Liver (tissue), 9 donors: ENCODE measurements around the gene THAP7. TPM values are rescaled to one million over a fixed set of nuclear protein-coding genes. Genes with fewer than 3 reads are reported as not detected.

Source experiments
- DNase-seq: peaks from one replicate; pipeline ENCODE4 v3.0.0-alpha.2; 2017; ENCODE audit warnings: low spot score
- H3K27ac ChIP-seq, 2 donors: one replicate each; pipeline ENCODE4 v1.7.0; 2013; ENCODE audit warnings: inconsistent platforms in 2 of 2, low read length in 2 of 2, control low read depth in 1 of 2, low read depth in 1 of 2, mild to moderate bottlenecking in 1 of 2
- H3K27me3 ChIP-seq, 4 donors: one replicate each; pipeline versions ENCODE4 v1.6.1 to v1.7.0; 2013; ENCODE audit warnings: low read length in 3 of 4, inconsistent platforms in 1 of 4, mild to moderate bottlenecking in 1 of 4, moderate library complexity in 1 of 4; ENCODE audit not compliant: control insufficient read depth in 4 of 4, insufficient read depth in 4 of 4
- H3K36me3 ChIP-seq, 4 donors: one replicate each; pipeline versions ENCODE4 v1.6.1 to v1.7.0; 2013; ENCODE audit warnings: low read length in 3 of 4, mild to moderate bottlenecking in 3 of 4, low read depth in 1 of 4, moderate library complexity in 1 of 4; ENCODE audit not compliant: control insufficient read depth in 4 of 4, insufficient read depth in 3 of 4
- H3K4me1 ChIP-seq, 4 donors: one replicate each; pipeline versions ENCODE4 v1.6.1 to v1.7.0; 2013; ENCODE audit warnings: low read length in 3 of 4, mild to moderate bottlenecking in 3 of 4, moderate library complexity in 1 of 4; ENCODE audit not compliant: control insufficient read depth in 4 of 4, insufficient read depth in 4 of 4
- H3K4me3 ChIP-seq, 3 donors: one replicate each; pipeline versions ENCODE4 v1.6.1 to v1.7.0; 2013; ENCODE audit warnings: low read length in 3 of 3, control low read depth in 1 of 3, low read depth in 1 of 3, mild to moderate bottlenecking in 1 of 3
- H3K9ac ChIP-seq, 2 donors: one replicate each; pipeline ENCODE4 v1.7.0; 2013; ENCODE audit warnings: low read length in 2 of 2, mild to moderate bottlenecking in 2 of 2, moderate library complexity in 2 of 2, control low read depth in 1 of 2, low read depth in 1 of 2
- H3K9me3 ChIP-seq, 4 donors: one replicate each; pipeline versions ENCODE4 v1.6.1 to v1.7.0; 2013; ENCODE audit warnings: low read length in 3 of 4; ENCODE audit not compliant: control insufficient read depth in 4 of 4
- CTCF ChIP-seq: fragments of 150-350 bp; IDR thresholded peaks from 2 replicates; pipeline ENCODE4 v1.5.1; 2017; ENCODE audit warnings: improper control_type of control experiment, low read depth, low read length; ENCODE audit not compliant: missing input control
- EGR1 ChIP-seq, 2 donors: IDR thresholded peaks; 2 replicates each; pipeline ENCODE4 v1.6.1; 2016 to 2018; ENCODE audit warnings: antibody characterized with exemption in 2 of 2, low read depth in 2 of 2
- FOXA1 ChIP-seq: IDR thresholded peaks from 2 replicates; pipeline ENCODE4 v1.6.1; 2016; ENCODE audit warnings: antibody characterized with exemption
- FOXA2 ChIP-seq: IDR thresholded peaks from 2 replicates; pipeline ENCODE4 v1.6.1; 2016; ENCODE audit warnings: antibody characterized with exemption
- GABPA ChIP-seq, 2 donors: IDR thresholded peaks in 1 of 2; conservative IDR thresholded peaks in 1 of 2; 2 replicates each; pipeline ENCODE4 v1.6.1; 2016; ENCODE audit warnings: antibody characterized with exemption in 2 of 2, mild to moderate bottlenecking in 1 of 2, moderate library complexity in 1 of 2
- HNF4A ChIP-seq, 2 donors: conservative IDR thresholded peaks; 2 replicates each; pipeline ENCODE4 v1.6.1; 2016; ENCODE audit warnings: antibody characterized with exemption in 2 of 2, mild to moderate bottlenecking in 2 of 2
- HNF4G ChIP-seq: IDR thresholded peaks from 2 replicates; pipeline ENCODE4 v1.6.1; 2016; ENCODE audit warnings: antibody characterized with exemption
- JUND ChIP-seq, 2 donors: IDR thresholded peaks; 2 replicates each; pipeline ENCODE4 v1.6.1; 2016; ENCODE audit warnings: antibody characterized with exemption in 2 of 2
- MAX ChIP-seq: IDR thresholded peaks from 2 replicates; pipeline ENCODE4 v1.6.1; 2016; ENCODE audit warnings: antibody characterized with exemption
- NR2F2 ChIP-seq: IDR thresholded peaks from 2 replicates; pipeline ENCODE4 v1.6.1; 2016; ENCODE audit warnings: antibody characterized with exemption
- RAD21 ChIP-seq, 2 donors: IDR thresholded peaks; 2 replicates each; pipeline ENCODE4 v1.6.1; 2016; ENCODE audit warnings: antibody characterized with exemption in 2 of 2, mild to moderate bottlenecking in 2 of 2
- RXRA ChIP-seq, 2 donors: IDR thresholded peaks; 2 replicates each; pipeline ENCODE4 v1.6.1; 2017 to 2018; ENCODE audit warnings: antibody characterized with exemption in 2 of 2, mild to moderate bottlenecking in 1 of 2
- SP1 ChIP-seq: IDR thresholded peaks from 2 replicates; pipeline ENCODE4 v1.6.1; 2018; ENCODE audit warnings: antibody characterized with exemption, mild to moderate bottlenecking
- TAF1 ChIP-seq: conservative IDR thresholded peaks from 2 replicates; pipeline ENCODE4 v1.6.1; 2016; ENCODE audit warnings: antibody characterized with exemption, mild to moderate bottlenecking
- YY1 ChIP-seq: IDR thresholded peaks from 2 replicates; pipeline ENCODE4 v1.6.1; 2016; ENCODE audit warnings: antibody characterized with exemption, mild to moderate bottlenecking
- ZBTB33 ChIP-seq: IDR thresholded peaks from 2 replicates; pipeline ENCODE4 v1.6.1; 2016; ENCODE audit warnings: antibody characterized with exemption
- WGBS: extraction: QIAGEN DNeasy Blood & Tissue Kit; methylation state at CpG from one replicate; pipeline ENCODE4 v1.1.7; 2013; 5-methylcytosine and 5-hydroxymethylcytosine counted together
- polyA plus RNA-seq, 2 donors: library from polyadenylated mRNA; stranded (reverse) in 1 of 2; unstranded in 1 of 2; fragments of 200-250 nt in 1 of 2; fragments of >200 nt in 1 of 2; fragmentation: Nextera tagmentation in 1 of 2; extraction: Ambion mirVana in 1 of 2; gene quantifications; one replicate each; pipeline versions ENCODE4 v1.2.1 to v1.2.3, GENCODE V29; 2013 to 2015
- total RNA-seq, 2 donors: library from RNA; depleted of rRNA; stranded (reverse); fragments of >200 nt; gene quantifications; one replicate each; pipeline ENCODE4 v1.2.3, GENCODE V29; 2014
- TF ChIP-seq, protein P1 (sequence below): IDR thresholded peaks from 2 replicates; pipeline ENCODE4 v1.6.1; 2016; ENCODE audit warnings: antibody characterized with exemption
- TF ChIP-seq, protein P2 (sequence below): IDR thresholded peaks from 2 replicates; pipeline ENCODE4 v1.6.1; 2016; ENCODE audit warnings: antibody characterized with exemption, mild to moderate bottlenecking
- donor health status: healthy.
- donor health status: healthy.
- donor health status: healthy.
- donor health status: healthy.
- donor health status: healthy.

The THAP7 gene
- total and polyA plus RNA-seq, 4 donors, result 10.4 to 21.9 (median 19.4) TPM

DNA sequence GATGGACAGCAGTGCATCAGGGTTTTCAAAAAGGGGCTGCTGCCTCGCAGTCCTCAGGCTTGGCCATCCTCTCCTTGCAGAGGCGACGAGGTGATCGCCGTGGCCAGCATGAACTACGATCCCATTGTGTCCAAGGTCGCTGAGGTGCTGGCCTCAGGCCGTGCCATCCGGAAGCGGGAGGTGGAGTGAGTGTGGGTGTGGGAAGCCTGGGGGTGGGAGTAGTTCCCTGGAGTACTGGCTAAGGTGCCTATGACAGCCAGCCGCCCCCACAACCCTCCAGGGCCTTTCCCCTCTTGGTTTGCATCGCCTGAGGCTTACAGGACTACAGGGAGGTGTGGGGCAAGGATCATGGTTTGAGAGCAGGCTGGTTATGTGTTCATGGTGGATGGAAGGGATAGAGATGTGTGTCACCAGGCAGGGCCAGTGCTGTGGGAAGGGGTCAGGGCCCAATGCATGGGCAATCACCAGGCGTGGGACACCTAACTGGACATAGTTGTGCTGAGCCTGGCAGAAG, 21.9 kb downstream of the THAP7 start:
- peak in 1 of 2 donors; percentile 36 for TF ChIP-seq RXRA (IDR thresholded peaks at IDR 0.05)
- TF ChIP-seq MAX, result no peak
- TF ChIP-seq FOXA1, result no peak
- TF ChIP-seq, protein P1, sequence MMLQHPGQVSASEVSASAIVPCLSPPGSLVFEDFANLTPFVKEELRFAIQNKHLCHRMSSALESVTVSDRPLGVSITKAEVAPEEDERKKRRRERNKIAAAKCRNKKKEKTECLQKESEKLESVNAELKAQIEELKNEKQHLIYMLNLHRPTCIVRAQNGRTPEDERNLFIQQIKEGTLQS, result no peak
- no peak for TF ChIP-seq TAF1
- TF ChIP-seq SP1, result no peak
- no peak for TF ChIP-seq RAD21 (IDR thresholded peaks at IDR 0.05)
- TF ChIP-seq CTCF, result no peak
- peak; percentile 30 to 41 for TF ChIP-seq HNF4A (conservative IDR thresholded peaks at IDR 0.05)
- DNase-seq, result no peak
- Histone ChIP-seq H3K27ac (no peak overlapping the region), H3K9me3 (no peaks in the 10 kb centered on the region), H3K4me3 (peak overlapping the region in 1 of 3 donors; percentile 23), H3K27me3 (no peaks in the 10 kb centered on the region), H3K4me1 (peaks cover 7 to 36% (median 27%) of the 10 kb centered on the region in 4 donors), H3K36me3 (peaks cover 0 to 2% (median 0%) of the 10 kb centered on the region in 4 donors), H3K9ac (no peak overlapping the region)
- WGBS, result 34% methylated on average over 13 of the region's 13 CpGs

DNA sequence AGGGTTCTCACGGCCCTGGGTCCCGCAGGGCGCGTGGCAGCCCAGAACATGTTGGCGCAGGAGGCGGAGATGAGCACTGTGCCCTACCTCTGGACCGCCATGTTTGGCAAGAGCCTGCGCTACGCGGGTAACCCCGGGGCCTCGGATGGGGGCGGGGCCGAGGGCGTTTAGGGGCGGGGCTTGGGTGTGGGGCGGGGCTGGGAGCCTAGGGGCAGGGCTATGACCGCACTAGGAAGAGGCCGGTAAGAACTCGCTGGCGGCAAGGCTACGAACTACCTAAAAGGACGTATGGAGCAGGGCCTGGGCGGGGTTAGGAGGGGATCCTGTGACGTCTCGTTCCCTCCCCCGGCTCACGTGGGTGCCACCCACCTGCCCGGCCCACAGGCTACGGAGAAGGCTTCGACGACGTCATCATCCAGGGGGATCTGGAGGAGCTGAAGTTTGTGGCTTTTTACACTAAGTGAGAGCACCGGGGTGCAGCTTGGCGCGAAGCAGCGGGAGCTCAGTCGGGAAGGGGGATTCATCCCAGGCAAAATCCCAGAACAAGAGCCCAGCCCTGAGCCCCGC, 22.6 kb downstream of the THAP7 start:
- Histone ChIP-seq H3K36me3 (peaks cover 0 to 2% (median 0%) of the 10 kb centered on the region in 4 donors), H3K27me3 (no peaks in the 10 kb centered on the region), H3K27ac (no peak overlapping the region), H3K9ac (peak overlapping the region in 1 of 2 donors; percentile 12), H3K4me1 (peaks cover 7 to 36% (median 27%) of the 10 kb centered on the region in 4 donors), H3K4me3 (peak overlapping the region in 1 of 3 donors; percentile 23), H3K9me3 (no peaks in the 10 kb centered on the region)
- WGBS, result 20% methylated on average over 39 of the region's 39 CpGs
- DNase-seq, result peak; percentile 79
- TF ChIP-seq RXRA (IDR thresholded peaks at IDR 0.05) (no peak), HNF4G (no peak), RAD21 (IDR thresholded peaks at IDR 0.05) (no peak), NR2F2 (no peak), SP1 (no peak), EGR1 (IDR thresholded peaks at IDR 0.05; ENCODE audit: low read depth in 2 of 2) (no peak), CTCF (no peak), YY1 (no peak), FOXA2 (no peak), GABPA (IDR thresholded peaks at IDR 0.05 in 1 of 2, conservative IDR thresholded peaks at IDR 0.05 in 1 of 2) (no peak), TAF1 (no peak), JUND (IDR thresholded peaks at IDR 0.05) (no peak), ZBTB33 (no peak), MAX (no peak), FOXA1 (no peak)
- TF ChIP-seq, protein P2, sequence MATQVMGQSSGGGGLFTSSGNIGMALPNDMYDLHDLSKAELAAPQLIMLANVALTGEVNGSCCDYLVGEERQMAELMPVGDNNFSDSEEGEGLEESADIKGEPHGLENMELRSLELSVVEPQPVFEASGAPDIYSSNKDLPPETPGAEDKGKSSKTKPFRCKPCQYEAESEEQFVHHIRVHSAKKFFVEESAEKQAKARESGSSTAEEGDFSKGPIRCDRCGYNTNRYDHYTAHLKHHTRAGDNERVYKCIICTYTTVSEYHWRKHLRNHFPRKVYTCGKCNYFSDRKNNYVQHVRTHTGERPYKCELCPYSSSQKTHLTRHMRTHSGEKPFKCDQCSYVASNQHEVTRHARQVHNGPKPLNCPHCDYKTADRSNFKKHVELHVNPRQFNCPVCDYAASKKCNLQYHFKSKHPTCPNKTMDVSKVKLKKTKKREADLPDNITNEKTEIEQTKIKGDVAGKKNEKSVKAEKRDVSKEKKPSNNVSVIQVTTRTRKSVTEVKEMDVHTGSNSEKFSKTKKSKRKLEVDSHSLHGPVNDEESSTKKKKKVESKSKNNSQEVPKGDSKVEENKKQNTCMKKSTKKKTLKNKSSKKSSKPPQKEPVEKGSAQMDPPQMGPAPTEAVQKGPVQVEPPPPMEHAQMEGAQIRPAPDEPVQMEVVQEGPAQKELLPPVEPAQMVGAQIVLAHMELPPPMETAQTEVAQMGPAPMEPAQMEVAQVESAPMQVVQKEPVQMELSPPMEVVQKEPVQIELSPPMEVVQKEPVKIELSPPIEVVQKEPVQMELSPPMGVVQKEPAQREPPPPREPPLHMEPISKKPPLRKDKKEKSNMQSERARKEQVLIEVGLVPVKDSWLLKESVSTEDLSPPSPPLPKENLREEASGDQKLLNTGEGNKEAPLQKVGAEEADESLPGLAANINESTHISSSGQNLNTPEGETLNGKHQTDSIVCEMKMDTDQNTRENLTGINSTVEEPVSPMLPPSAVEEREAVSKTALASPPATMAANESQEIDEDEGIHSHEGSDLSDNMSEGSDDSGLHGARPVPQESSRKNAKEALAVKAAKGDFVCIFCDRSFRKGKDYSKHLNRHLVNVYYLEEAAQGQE, result no peak
- TF ChIP-seq, protein P1, result no peak
